NCI-H2029 (cell line): ENCODE results near the gene ASCL2.

Source experiments
- DNase-seq: peaks from one replicate; lab custom pipeline; 2025; lab: John Stamatoyannopoulos, UW

The ASCL2 gene

GRCh38 chr11:2272228-2272945, 2.0 kb upstream of the ASCL2 start:
- no peak for DNase-seq

DNA sequence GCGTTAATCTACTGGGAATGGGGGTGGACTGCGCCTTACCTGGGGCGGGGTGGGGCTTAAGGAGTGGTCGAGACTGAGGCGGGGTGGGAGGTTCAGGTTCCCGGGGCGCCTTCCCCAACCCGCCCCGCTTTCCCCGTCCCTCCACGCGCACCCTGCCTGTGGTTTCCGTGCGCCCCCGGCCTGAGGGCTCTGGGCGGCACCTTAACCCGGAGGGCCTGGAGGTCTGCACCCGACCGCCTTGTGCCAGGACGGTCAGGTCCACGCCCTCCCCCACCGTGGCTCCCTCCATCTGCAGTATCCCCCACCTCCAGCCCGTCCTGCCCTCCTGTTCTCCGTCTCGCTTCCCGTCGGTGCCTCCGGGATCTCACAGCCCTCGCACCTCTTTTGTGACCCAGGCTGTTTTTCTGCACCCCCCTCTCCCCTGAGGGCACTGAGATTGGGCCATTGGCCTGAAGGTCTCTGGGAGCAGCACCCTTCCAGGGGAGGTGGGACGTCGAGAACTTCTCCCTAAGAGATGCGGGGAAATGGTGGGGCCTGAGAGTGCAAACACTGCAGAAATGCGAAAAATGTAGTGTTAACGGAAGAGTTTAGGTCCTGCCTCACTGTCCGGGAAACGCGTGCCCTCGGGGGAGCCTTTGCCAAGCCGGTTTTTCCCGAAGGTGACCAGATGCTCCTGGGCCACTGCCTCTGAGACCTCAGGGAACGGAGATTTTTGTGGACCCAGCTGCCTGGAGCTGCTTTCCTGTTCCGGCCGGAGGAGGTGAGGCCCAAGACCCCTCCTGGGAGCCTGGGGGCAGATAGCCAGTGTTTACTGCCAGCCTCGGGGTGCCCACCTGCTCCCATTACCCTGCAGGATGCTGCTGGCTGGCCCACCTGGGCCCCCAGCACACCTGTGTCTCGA, 1.2 kb upstream of the ASCL2 start:
- DNase-seq: no peak

DNA sequence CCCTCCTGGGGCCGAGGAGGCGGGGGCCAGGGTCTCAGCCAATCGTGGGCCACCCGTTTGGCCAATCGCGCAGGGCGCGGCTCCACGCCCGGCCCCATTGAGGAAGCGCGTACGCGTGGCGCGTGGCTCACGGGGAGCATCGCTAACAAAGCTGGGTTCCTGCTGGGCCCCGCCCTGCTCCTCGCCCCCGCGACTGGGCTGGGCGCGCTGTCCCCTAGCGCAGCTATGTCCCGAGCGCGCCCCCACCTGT, 614 bp upstream of the ASCL2 start:
- DNase-seq: no peak

- DNase-seq: no peak
Measured at GRCh38 chr11:2269601-2270321, 627 bp downstream of the ASCL2 start.

DNA sequence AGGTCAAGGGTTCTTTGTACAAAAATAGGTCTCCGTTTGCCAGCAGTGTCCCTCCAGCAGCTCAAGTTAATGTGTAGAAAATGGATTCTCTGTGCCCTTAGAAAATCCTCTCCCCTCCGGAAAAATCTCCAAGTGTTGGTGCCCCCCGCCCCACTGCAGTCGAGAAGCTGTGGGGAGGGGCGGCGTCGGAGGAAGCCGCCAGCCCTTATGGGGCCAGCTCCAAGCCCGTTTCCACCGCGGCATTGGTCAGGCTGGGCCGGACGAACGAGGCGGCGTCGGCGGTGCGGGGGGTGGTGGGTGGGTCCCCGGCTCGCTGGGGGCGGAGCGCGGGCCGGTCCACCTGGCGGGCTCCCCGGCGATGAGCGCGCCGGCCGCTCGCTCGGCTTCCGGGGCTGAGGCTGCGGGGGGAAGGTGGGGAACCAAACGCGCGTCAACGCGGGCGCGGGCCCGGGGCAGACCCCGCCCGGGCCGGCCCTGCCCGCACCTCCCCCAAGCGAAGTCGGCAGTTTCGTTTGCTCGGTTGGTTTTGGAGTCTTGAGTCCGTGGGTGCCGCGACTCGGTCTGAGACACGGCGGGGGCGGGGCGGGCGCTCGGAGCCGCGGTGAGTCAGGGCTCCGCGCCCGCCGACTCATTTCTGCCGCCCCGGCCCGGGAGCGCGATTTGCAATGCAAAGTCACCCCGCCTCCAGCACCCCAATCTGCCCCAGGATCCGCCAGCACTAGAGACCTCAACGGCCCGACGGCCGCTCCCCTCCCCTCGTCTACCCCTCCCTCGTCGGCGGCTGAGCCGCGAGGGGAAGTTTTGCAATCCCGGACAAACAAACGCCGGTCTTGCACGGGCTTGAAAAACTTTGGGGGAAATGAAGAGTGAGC, 1.4 kb downstream of the ASCL2 start:
- no peak for DNase-seq

DNA sequence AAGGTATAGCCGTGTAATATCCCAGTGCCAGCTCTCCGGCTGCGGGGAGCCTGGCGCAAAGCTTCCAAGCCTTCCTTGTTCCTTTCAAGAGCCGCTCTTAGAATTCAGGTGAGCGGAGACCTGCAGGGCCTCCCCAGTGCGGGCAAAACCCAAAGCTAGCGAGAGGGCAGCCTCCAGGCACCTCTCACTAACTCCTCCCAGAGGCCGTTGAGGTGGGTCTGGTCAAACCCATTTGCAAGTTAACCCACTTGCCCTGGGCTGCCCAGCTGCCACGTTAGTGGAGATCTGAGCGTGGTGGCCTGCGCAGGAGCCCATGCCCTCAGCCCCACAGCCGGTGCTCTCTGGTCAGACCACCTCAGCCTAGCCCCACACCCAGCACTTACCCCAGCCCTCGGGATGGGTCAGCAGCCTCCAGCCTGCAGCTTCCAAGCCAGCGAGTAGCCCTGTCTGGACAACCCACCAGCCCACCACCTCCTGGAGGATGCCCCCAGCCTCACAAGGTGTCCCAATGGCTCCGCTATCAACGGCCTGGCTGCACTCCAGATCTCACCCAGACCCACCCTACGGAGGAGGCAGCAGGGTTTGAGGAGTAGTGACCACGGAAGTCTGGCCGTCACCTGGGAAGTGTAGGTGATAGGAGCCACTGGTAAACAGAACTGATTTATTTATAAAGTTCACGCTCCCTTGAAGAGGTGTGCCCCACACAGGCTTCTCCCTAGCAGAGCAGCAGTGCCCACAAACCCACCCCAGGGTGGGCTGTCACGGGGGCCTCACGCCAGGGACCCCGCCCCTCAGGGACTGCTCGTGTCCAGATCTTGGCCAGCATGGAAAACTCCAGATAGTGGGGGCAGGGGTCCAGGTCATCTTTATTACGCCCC, 2.3 kb downstream of the ASCL2 start:
- no peak for DNase-seq

GRCh38 chr11:2267306-2267850, 3.0 kb downstream of the ASCL2 start:
- DNase-seq: no peak

DNA sequence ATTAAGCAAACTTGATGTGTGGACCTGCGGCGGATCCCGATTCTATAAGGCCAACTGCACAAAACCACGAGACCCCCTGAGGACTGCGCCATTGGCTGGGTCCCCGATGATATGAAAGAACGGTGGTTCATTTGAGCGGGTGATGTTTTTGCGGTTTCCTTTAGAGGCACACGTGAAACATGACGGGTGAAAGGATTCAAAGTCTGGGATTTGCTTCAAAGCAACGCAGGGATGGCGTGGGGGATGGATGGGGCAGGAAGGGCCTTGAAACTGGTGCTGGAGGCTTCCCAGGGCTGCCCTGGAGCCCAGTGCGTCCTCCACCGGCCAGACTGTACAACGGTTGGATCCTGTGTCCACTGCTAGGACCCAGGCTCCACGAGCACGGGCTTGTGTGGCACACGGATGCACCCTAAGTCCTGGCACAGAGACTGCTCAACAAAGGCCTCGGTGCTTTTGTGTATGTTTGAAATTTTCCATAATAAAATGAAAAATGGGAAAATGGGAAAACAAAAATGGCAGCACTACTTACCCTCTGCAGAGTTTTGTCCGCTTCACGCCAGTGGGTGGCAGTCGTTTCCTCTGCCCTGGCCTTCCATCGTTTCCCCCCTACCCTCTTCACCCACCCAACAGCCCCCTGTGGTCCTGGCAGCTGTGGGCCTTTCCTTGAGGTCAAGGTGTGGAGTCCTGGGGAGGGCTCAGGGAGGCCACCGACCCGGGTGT, 3.6 kb downstream of the ASCL2 start:
- DNase-seq: no peak

GRCh38 chr11:2265854-2266585, 4.4 kb downstream of the ASCL2 start:
- no peak for DNase-seq

- DNase-seq: no peak
Measured at GRCh38 chr11:2265396-2265795, 5.0 kb downstream of the ASCL2 start.

GRCh38 chr11:2264366-2265053, 5.9 kb downstream of the ASCL2 start:
- no peak for DNase-seq

GRCh38 chr11:2263724-2264360, 6.5 kb downstream of the ASCL2 start:
- DNase-seq: no peak

- no peak for DNase-seq
Measured at GRCh38 chr11:2263071-2263565, 7.3 kb downstream of the ASCL2 start.

GRCh38 chr11:2262301-2263070, 7.9 kb downstream of the ASCL2 start:
- no peak for DNase-seq

DNA sequence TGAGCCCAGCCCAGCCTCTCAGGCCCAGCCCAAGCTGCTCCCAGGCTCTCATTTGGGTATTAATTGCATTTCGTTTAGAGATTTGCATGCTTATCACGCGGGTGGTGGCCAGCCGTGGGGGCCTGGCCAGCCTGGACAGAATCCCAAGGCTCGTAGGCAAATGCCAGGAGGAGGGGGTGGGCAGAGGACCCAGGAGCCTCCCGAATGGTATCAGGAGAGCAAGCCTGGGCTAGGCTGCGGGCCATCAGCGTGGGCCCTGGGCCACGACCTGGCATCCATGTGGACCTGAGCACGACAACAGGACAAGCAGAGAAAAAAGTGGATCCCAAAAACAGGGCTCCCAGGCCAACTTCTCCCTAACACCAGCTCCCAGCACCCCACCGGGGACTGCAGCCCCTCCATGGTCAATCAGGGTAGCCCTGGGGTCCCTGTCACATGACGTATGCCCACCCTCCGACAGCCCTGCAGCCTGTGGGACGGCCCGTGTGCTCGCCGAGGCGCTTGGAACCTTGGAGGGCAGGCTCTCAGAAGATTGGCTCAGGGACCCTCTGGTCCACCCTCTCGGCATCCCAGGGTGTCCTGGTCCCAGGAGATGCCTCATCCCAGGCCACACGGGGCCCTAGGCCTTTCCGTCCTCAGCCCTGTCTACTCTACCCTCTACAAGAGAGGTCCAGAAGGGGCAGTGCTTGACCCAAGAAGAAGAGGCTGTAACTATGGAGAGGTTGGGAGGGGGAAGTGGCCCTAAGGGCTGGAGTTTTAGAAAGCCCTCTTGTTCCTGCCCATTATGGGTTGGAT, 8.8 kb downstream of the ASCL2 start:
- no peak for DNase-seq
